IMR-90 (cell line): ENCODE measurements around the gene PGA4. TPM values are rescaled to one million over a fixed set of nuclear protein-coding genes. Genes with fewer than 3 reads are reported as not detected.
"Not testable (repeated sequence)": the region's sequence is repeated elsewhere in the genome, so short reads cannot be mapped to it uniquely, and the experiment has no call there.

Experiments used
- ATAC-seq: fragments of 200-7000 bp; cut with Tn5 transposase; 2 replicates; pipeline ENCODE4 v1.9.1; 2020; ENCODE audit warnings: low read depth, mild to moderate bottlenecking, moderate library complexity
- BruUV-seq: library from RNA; stranded (reverse); fragments of 400-500 nt; replicated peaks from 2 replicates; lab custom pipeline; 2021; lab: Mats Ljungman, UMichigan
- CTCF ChIA-PET: fragments of 300-600 bp; formaldehyde crosslinking; extraction: SDS; loops from one replicate; lab custom pipeline; 2021; ENCODE audit warnings: antibody characterized with exemption; lab: Yijun Ruan, JAX
- POLR2A ChIA-PET: fragments of 300-600 bp; sonication (Branson Sonifier 250); formaldehyde crosslinking; loops from one replicate; lab custom pipeline; 2022; ENCODE audit warnings: antibody characterized with exemption; ENCODE audit not compliant: unreplicated experiment; lab: Charles Lee
- DNase-seq: peaks from one replicate; pipeline ENCODE4 v3.0.0; 2013
- H2AFZ ChIP-seq: replicated peaks from 2 replicates; pipeline ENCODE3; 2013; ENCODE audit warnings: low read length, mild to moderate bottlenecking; ENCODE audit not compliant: poor library complexity
- H2AK5ac ChIP-seq: 2 replicates; pipeline ENCODE4 v1.6.1; 2013; ENCODE audit warnings: low read depth, low read length, inconsistent platforms
- H2AK9ac ChIP-seq: replicated peaks from 2 replicates; pipeline ENCODE3; 2013; ENCODE audit warnings: mild to moderate bottlenecking, low read depth, low read length, moderate library complexity; ENCODE audit not compliant: poor library complexity
- H2BK120ac ChIP-seq: 2 replicates; pipeline ENCODE4 v1.6.1; 2013; ENCODE audit warnings: low read depth, low read length, inconsistent platforms
- H2BK15ac ChIP-seq: 3 replicates; pipeline ENCODE4 v1.6.1; 2013; ENCODE audit warnings: low read depth, low read length, inconsistent platforms
- H2BK20ac ChIP-seq: 2 replicates; pipeline ENCODE4 v1.6.1; 2013; ENCODE audit warnings: low read depth, mild to moderate bottlenecking, inconsistent platforms, low read length, moderate library complexity
- H2BK5ac ChIP-seq: 2 replicates; pipeline ENCODE4 v1.6.1; 2013; ENCODE audit warnings: mild to moderate bottlenecking, low read depth, low read length, inconsistent platforms; ENCODE audit not compliant: poor library complexity, severe bottlenecking
- H3K14ac ChIP-seq: replicated peaks from 2 replicates; pipeline ENCODE4 v1.6.1; 2013; ENCODE audit warnings: low read depth, low read length, inconsistent platforms
- H3K18ac ChIP-seq: 2 replicates; pipeline ENCODE4 v1.6.1; 2013; ENCODE audit warnings: low read depth, low read length, control low read depth
- H3K23ac ChIP-seq: 2 replicates; pipeline ENCODE4 v1.6.1; 2013; ENCODE audit warnings: low read depth, low read length, inconsistent platforms
- H3K27ac ChIP-seq: 2 replicates; pipeline ENCODE4 v1.5.1; 2013; ENCODE audit warnings: mild to moderate bottlenecking, control low read depth, low read length; ENCODE audit not compliant: insufficient read depth
- H3K27me3 ChIP-seq: 2 replicates; pipeline ENCODE4 v1.6.1; 2013; ENCODE audit warnings: low read length; ENCODE audit not compliant: control insufficient read depth, insufficient read depth
- H3K36me3 ChIP-seq: 2 replicates; pipeline ENCODE4 v1.6.1; 2013; ENCODE audit warnings: low read length, mixed read lengths; ENCODE audit not compliant: control insufficient read depth, insufficient read depth
- H3K4ac ChIP-seq: 2 replicates; pipeline ENCODE4 v1.6.1; 2013; ENCODE audit warnings: low read depth, low read length, inconsistent platforms
- H3K4me1 ChIP-seq: 2 replicates; pipeline ENCODE4 v1.6.1; 2013; ENCODE audit warnings: low read length, mixed read lengths; ENCODE audit not compliant: control insufficient read depth, insufficient read depth
- H3K4me2 ChIP-seq: 2 replicates; pipeline ENCODE4 v1.6.1; 2013; ENCODE audit warnings: low read depth, mild to moderate bottlenecking, control low read depth, low read length, moderate library complexity
- H3K4me3 ChIP-seq: 2 replicates; pipeline ENCODE4 v1.5.1; 2013; ENCODE audit warnings: low read depth, mild to moderate bottlenecking, control low read depth, low read length, moderate library complexity; ENCODE audit not compliant: insufficient read depth
- H3K56ac ChIP-seq: 2 replicates; pipeline ENCODE4 v1.6.1; 2013; ENCODE audit warnings: low read length, inconsistent platforms; ENCODE audit not compliant: insufficient read depth; ENCODE audit errors: extremely low read depth
- H3K79me1 ChIP-seq, 2 experiments: 2 replicates each; pipeline ENCODE4 v1.6.1; 2013; ENCODE audit warnings: low read length in 2 of 2, inconsistent platforms in 1 of 2, low read depth in 1 of 2
- H3K9ac ChIP-seq: 2 replicates; pipeline ENCODE4 v1.6.1; 2013; ENCODE audit warnings: low read depth, low read length, control low read depth
- H3K9me1 ChIP-seq: 2 replicates; pipeline ENCODE4 v1.6.1; 2013; ENCODE audit warnings: low read length, inconsistent platforms; ENCODE audit not compliant: insufficient read depth
- H3K9me3 ChIP-seq: 2 replicates; pipeline ENCODE4 v1.6.1; 2013; ENCODE audit warnings: low read length; ENCODE audit not compliant: control insufficient read depth, insufficient read depth
- H4K20me1 ChIP-seq: 2 replicates; pipeline ENCODE4 v1.6.1; 2013; ENCODE audit warnings: low read length, inconsistent platforms; ENCODE audit not compliant: insufficient read depth
- H4K5ac ChIP-seq: 2 replicates; pipeline ENCODE4 v1.6.1; 2013; ENCODE audit warnings: mild to moderate bottlenecking, low read depth, low read length, control low read depth
- H4K8ac ChIP-seq, 2 experiments: 2 replicates each; pipeline ENCODE4 v1.6.1; 2013; ENCODE audit warnings: low read depth in 2 of 2, low read length in 2 of 2, control low read depth in 1 of 2, inconsistent platforms in 1 of 2
- H4K91ac ChIP-seq: 2 replicates; pipeline ENCODE4 v1.6.1; 2013; ENCODE audit warnings: low read depth, low read length, inconsistent platforms; ENCODE audit not compliant: insufficient read depth
- WGBS, 2 experiments: methylation state at CpG; one replicate each; pipeline versions ENCODE4 v1.1.5 to v1.1.7; 2013; ENCODE audit warnings: missing lambda C conversion rate in 2 of 2; ENCODE audit not compliant: insufficient read length in 1 of 2; ENCODE audit errors: extremely low coverage in 2 of 2; 5-methylcytosine and 5-hydroxymethylcytosine counted together
- dilution Hi-C: fragments of 300-500 bp; cut with HindIII; formaldehyde crosslinking; loops from one replicate; pipeline ENCODE4 v1.14.3; 2018; ENCODE audit warnings: low sequenced_read_pairs; ENCODE audit not compliant: unreplicated experiment
- in situ Hi-C: fragments of 300-500 bp; cut with MboI; formaldehyde crosslinking; loops from 3 replicates; pipeline ENCODE4 v1.14.3; 2019; ENCODE audit warnings: low sequenced_read_pairs, inconsistent platforms, mixed read lengths
- intact Hi-C: fragments of 100-400 bp; cut with micrococcal nuclease; formaldehyde crosslinking; loops from 2 replicates; pipeline ENCODE4 v1.10.0; 2022
- polyA plus RNA-seq, 3 experiments: library from polyadenylated mRNA; depleted of rRNA; stranded (reverse); fragments of >200 nt; gene quantifications; 2 replicates each; pipeline ENCODE4 v1.2.3, GENCODE V29; 2012; ENCODE audit warnings: low replicate concordance in 1 of 3
- total RNA-seq: library from RNA; depleted of rRNA; stranded (reverse); fragments of >200 nt; gene quantifications from 2 replicates; pipeline ENCODE4 v1.2.3, GENCODE V29; 2012

The PGA4 gene
- total and polyA plus RNA-seq, 2 of the 4 experiments (the other 2 are of a cell fraction) = not detected

DNA sequence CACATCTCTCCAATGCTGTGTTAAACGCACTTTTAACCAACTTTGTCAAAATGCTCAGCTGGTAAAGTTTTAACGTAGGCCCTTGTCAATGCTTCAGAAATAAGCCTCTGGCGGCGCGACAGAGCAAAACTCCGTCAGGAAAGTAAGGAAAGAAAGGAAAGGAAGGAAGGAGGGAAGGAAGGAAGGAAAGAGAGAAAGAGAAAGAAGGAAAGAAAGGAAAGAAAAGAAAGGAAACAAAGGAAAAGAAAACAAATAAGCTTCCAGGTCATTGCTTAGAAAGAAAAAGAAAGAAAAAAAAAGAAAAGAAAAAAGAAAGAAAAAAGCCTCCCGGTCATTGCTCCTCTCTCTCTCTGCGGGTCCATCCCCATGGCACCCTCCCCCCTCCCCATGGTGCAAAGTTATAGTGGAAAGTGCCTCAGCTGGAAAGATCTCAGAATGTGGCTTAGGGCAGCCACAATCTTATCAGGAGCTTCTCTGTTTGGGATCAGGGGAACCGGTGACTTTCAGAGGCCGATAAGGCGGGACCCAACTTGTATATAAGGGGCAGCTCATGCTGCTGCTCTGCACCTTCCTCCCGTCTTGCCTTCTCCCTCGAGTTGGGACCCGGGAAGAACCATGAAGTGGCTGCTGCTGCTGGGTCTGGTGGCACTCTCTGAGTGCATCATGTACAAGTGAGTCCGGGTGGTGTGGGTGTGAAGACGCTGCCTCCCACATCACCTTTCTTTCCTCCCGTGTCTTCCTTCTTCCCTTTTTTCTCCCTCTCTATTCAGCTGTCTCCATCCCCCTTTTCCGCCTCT is 19.0 kb upstream of the PGA4 start, which contains the start of gene PGA3:
Gene PGA3 (plus strand): TSS at position 566 of the 797 bp plus-strand sequence. CDS start 50 bp downstream, at position 616.
- POLR2A ChIA-PET, H2AFZ ChIP-seq, H4K20me1 ChIP-seq, H3K4me2 ChIP-seq, H3K23ac ChIP-seq, H3K9me3 ChIP-seq, H2BK120ac ChIP-seq, dilution Hi-C loops, H3K4ac ChIP-seq, H2BK15ac ChIP-seq, H3K36me3 ChIP-seq, H3K18ac ChIP-seq, CTCF ChIA-PET, H3K4me3 ChIP-seq, H2BK5ac ChIP-seq, H3K9me1 ChIP-seq, intact Hi-C loops, H3K56ac ChIP-seq, H3K14ac ChIP-seq, H3K4me1 ChIP-seq, H2BK20ac ChIP-seq, H3K27ac ChIP-seq, H3K9ac ChIP-seq, H4K8ac ChIP-seq, H2AK5ac ChIP-seq, H3K79me1 ChIP-seq, DNase-seq, H4K91ac ChIP-seq, in situ Hi-C loops, BruUV-seq, H2AK9ac ChIP-seq, H4K5ac ChIP-seq, ATAC-seq: not testable (repeated sequence)
- H3K27me3 ChIP-seq = peaks cover 17% of the 10 kb centered on the region; the same call in 1 of the 2 replicates
- 58% methylated on average over 4 of the region's 18 CpGs; no CpG with 5 or more reads in 1 of the 2 experiments for WGBS, 2 experiments

DNA sequence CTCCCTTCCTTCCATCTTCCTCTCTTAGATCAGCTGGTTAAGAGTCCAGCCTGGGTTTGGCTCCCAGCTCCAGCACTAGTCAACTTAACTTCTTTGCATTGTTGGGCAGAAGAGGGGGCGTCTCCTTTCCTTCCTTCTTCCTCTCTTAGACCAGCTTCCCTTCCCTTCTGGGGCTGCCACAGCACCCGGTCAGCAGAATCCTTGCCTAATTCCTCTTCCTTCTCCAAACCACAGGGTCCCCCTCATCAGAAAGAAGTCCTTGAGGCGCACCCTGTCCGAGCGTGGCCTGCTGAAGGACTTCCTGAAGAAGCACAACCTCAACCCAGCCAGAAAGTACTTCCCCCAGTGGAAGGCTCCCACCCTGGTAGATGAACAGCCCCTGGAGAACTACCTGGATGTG is 18.3 kb upstream of the PGA4 start:
- H3K79me1 ChIP-seq, H2AFZ ChIP-seq, POLR2A ChIA-PET, H2AK9ac ChIP-seq, DNase-seq, H4K20me1 ChIP-seq, H3K56ac ChIP-seq, H4K5ac ChIP-seq, H4K91ac ChIP-seq, H2BK5ac ChIP-seq, H3K23ac ChIP-seq, H4K8ac ChIP-seq, H3K18ac ChIP-seq, H3K4ac ChIP-seq, H3K4me3 ChIP-seq, BruUV-seq, H3K4me2 ChIP-seq, H2BK20ac ChIP-seq, H2AK5ac ChIP-seq, intact Hi-C loops, H2BK15ac ChIP-seq, ATAC-seq, H3K27ac ChIP-seq, H3K36me3 ChIP-seq, H3K4me1 ChIP-seq, dilution Hi-C loops, H3K9me1 ChIP-seq, H3K14ac ChIP-seq, H3K9me3 ChIP-seq, H3K9ac ChIP-seq, CTCF ChIA-PET, in situ Hi-C loops, H2BK120ac ChIP-seq: not testable (repeated sequence)
- WGBS, 2 experiments = no CpG with 5 or more reads among the region's 5 CpGs
- peaks cover 12% of the 10 kb centered on the region; the same call in 1 of the 2 replicates for H3K27me3 ChIP-seq
